Tibial nerve (tissue), 4 donors: ENCODE data around the gene OR2AG2. TPM values are rescaled to one million over a fixed set of nuclear protein-coding genes. Genes with fewer than 3 reads are reported as not detected.

Experiments used
- DNase-seq, 2 donors: peaks; one replicate each; pipeline ENCODE4 v3.0.0-alpha.2; 2019; ENCODE audit warnings: low spot score in 2 of 2
- H3K27ac ChIP-seq, 4 donors: fragments of 200-600 bp; sonication (generic) in 3 of 4; one replicate each; pipeline ENCODE4 v1.5.1; 2017 to 2019; ENCODE audit warnings: mild to moderate bottlenecking in 1 of 4
- H3K27me3 ChIP-seq, 2 donors: fragments of 200-600 bp; sonication (generic) in 1 of 2; one replicate each; pipeline versions ENCODE4 v1.5.1 to v1.6.0; 2017 to 2019
- H3K36me3 ChIP-seq, 3 donors: fragments of 200-600 bp; sonication (generic); one replicate each; pipeline ENCODE4 v1.5.1; 2018 to 2019
- H3K4me1 ChIP-seq, 4 donors: fragments of 200-600 bp; sonication (generic) in 3 of 4; one replicate each; pipeline ENCODE4 v1.5.1; 2017 to 2019
- H3K4me3 ChIP-seq, 4 donors: fragments of 200-600 bp; sonication (generic) in 3 of 4; one replicate each; pipeline ENCODE4 v1.5.1; 2017 to 2019; ENCODE audit warnings: mild to moderate bottlenecking in 1 of 4, moderate library complexity in 1 of 4
- H3K9me3 ChIP-seq, 4 donors: fragments of 200-600 bp; sonication (generic) in 3 of 4; one replicate each; pipeline ENCODE4 v1.5.1; 2017 to 2019
- CTCF ChIP-seq, 5 experiments: fragments of 200-600 bp in 3 of 5; fragments of 450-650 bp in 2 of 5; sonication (generic) in 3 of 5; IDR thresholded peaks; one replicate each; pipeline ENCODE4 v1.5.1; 2016 to 2019; ENCODE audit warnings: antibody characterized with exemption in 5 of 5, mild to moderate bottlenecking in 3 of 5, moderate library complexity in 2 of 5
- EP300 ChIP-seq, 2 donors: sonication (generic); formaldehyde crosslinking; IDR thresholded peaks; one replicate each; pipeline ENCODE4 v1.6.1; 2017; ENCODE audit warnings: antibody characterized with exemption in 2 of 2, mild to moderate bottlenecking in 1 of 2
- POLR2A ChIP-seq, 2 donors: fragments of 450-650 bp; IDR thresholded peaks; one replicate each; pipeline ENCODE4 v1.6.1; 2017; ENCODE audit warnings: antibody characterized with exemption in 2 of 2, mild to moderate bottlenecking in 2 of 2, moderate library complexity in 2 of 2
- WGBS, 2 donors: methylation state at CpG; one replicate each; pipeline ENCODE4 v1.1.5; 2018; 5-methylcytosine and 5-hydroxymethylcytosine counted together
- total RNA-seq, 4 donors: library from RNA; depleted of rRNA; stranded (reverse); fragments of >200 nt; gene quantifications; one replicate each; pipeline ENCODE4 v1.1.0, GENCODE V29; 2016

Gene OR2AG2
- total RNA-seq, 4 donors from 2014 or later = 0.22 to 0.90 TPM; not detected in 2

- Histone ChIP-seq H3K4me1 (no peaks in the 10 kb centered on the region), H3K4me3 (no peak within 1 kb of the TSS), H3K27ac (no peak within 1 kb of the TSS), H3K27me3 (no peaks in the 10 kb centered on the region), H3K9me3 (peaks cover 0 to 10% (median 0%) of the 10 kb centered on the region in 4 donors), H3K36me3 (no peaks in the 10 kb centered on the region)
- no peak for DNase-seq
- TF ChIP-seq EP300 (IDR thresholded peaks at IDR 0.05) = no peak
- no peak for TF ChIP-seq CTCF (IDR thresholded peaks at IDR 0.05)
- no peak for TF ChIP-seq POLR2A (IDR thresholded peaks at IDR 0.05)
- 81 to 86% methylated on average over 1 of the region's 1 CpG for WGBS, 2 donors
These were observed 27.6 kb upstream of the OR2AG2 start, which contains the start of gene OR6A2 for GRCh38 chr11:6799402-6799801. Gene OR6A2 (minus strand): TSS chr11:6799689. CDS start chr11:6795708, 3,981 bp downstream.

GRCh38 chr11:6794639-6795038 lies 22.9 kb upstream of the OR2AG2 start:
- no peak for TF ChIP-seq POLR2A (IDR thresholded peaks at IDR 0.05)
- TF ChIP-seq EP300 (IDR thresholded peaks at IDR 0.05) = no peak
- Histone ChIP-seq H3K4me1 (no peaks in the 10 kb centered on the region), H3K36me3 (no peaks in the 10 kb centered on the region), H3K27ac (no peak overlapping the region), H3K4me3 (no peak overlapping the region), H3K27me3 (no peaks in the 10 kb centered on the region), H3K9me3 (no peaks in the 10 kb centered on the region)
- DNase-seq = no peak
- WGBS, 2 donors = 89 to 93% methylated on average over 4 of the region's 4 CpGs

GRCh38 chr11:6790546-6790945 lies 18.8 kb upstream of the OR2AG2 start:
- Histone ChIP-seq H3K27me3 (no peaks in the 10 kb centered on the region), H3K9me3 (no peaks in the 10 kb centered on the region), H3K27ac (no peak overlapping the region), H3K4me1 (no peaks in the 10 kb centered on the region), H3K4me3 (no peak overlapping the region), H3K36me3 (no peaks in the 10 kb centered on the region)
- TF ChIP-seq EP300 (IDR thresholded peaks at IDR 0.05) (no peak), POLR2A (IDR thresholded peaks at IDR 0.05) (no peak), CTCF (IDR thresholded peaks at IDR 0.05) (no peak)
- WGBS, 2 donors = 54 to 65% methylated on average over 2 of the region's 2 CpGs
- DNase-seq = no peak

GRCh38 chr11:6782720-6783119 lies 10.9 kb upstream of the OR2AG2 start, which contains the start of gene OR2AG1:
Gene OR2AG1 (plus strand): TSS chr11:6783020. CDS start chr11:6785038, 2,018 bp downstream.
- H3K27me3 ChIP-seq = no peaks in the 10 kb centered on the region
- no peak for DNase-seq
- no peak within 1 kb of the TSS for H3K4me3 ChIP-seq
- H3K36me3 ChIP-seq = no peaks in the 10 kb centered on the region
- no peaks in the 10 kb centered on the region for H3K4me1 ChIP-seq
- no peaks in the 10 kb centered on the region for H3K9me3 ChIP-seq
- no peak for TF ChIP-seq EP300 (IDR thresholded peaks at IDR 0.05)
- TF ChIP-seq POLR2A (IDR thresholded peaks at IDR 0.05) = no peak
- no peak for TF ChIP-seq CTCF (IDR thresholded peaks at IDR 0.05)
- no peak within 1 kb of the TSS for H3K27ac ChIP-seq
- WGBS, 2 donors = 83 to 89% methylated on average over 2 of the region's 2 CpGs

- Histone ChIP-seq H3K36me3 (no peaks in the 10 kb centered on the region), H3K27me3 (no peaks in the 10 kb centered on the region), H3K4me3 (no peak overlapping the region), H3K4me1 (no peaks in the 10 kb centered on the region), H3K9me3 (no peaks in the 10 kb centered on the region), H3K27ac (no peak overlapping the region)
- TF ChIP-seq POLR2A (IDR thresholded peaks at IDR 0.05) (no peak), EP300 (IDR thresholded peaks at IDR 0.05) (no peak), CTCF (IDR thresholded peaks at IDR 0.05) (no peak)
- no peak for DNase-seq
These were observed 9.1 kb upstream of the OR2AG2 start for GRCh38 chr11:6780829-6781228.

GRCh38 chr11:6778518-6778917 lies 6.7 kb upstream of the OR2AG2 start:
- Histone ChIP-seq H3K4me3 (no peak overlapping the region), H3K27me3 (no peaks in the 10 kb centered on the region), H3K9me3 (no peaks in the 10 kb centered on the region), H3K27ac (no peak overlapping the region), H3K36me3 (no peaks in the 10 kb centered on the region), H3K4me1 (no peaks in the 10 kb centered on the region)
- no peak for TF ChIP-seq CTCF (IDR thresholded peaks at IDR 0.05)
- TF ChIP-seq EP300 (IDR thresholded peaks at IDR 0.05) = no peak
- no peak for TF ChIP-seq POLR2A (IDR thresholded peaks at IDR 0.05)
- DNase-seq = no peak
